H1 (cell line): ENCODE results near the gene VSIR.

Source experiments
- TCF12 ChIP-seq: IDR thresholded peaks from 2 replicates; pipeline ENCODE4 v1.6.1; 2011; ENCODE audit warnings: low read depth, mild to moderate bottlenecking, low read length
- YY1 ChIP-seq: IDR thresholded peaks from 2 replicates; pipeline ENCODE4 v1.6.1; 2011; ENCODE audit warnings: low read depth, mild to moderate bottlenecking, low read length

- TF ChIP-seq YY1 (no peak), TCF12 (no peak)
Observed at GRCh38 chr10:71719042-71719441, 54.3 kb downstream of the VSIR start.
